Activated CD8-positive, alpha-beta memory T cell treated with anti-CD3 and anti-CD28 coated beads for 36 hours (primary cell): ENCODE measurements around the gene ELF5. TPM values are rescaled to one million over a fixed set of nuclear protein-coding genes. Genes with fewer than 3 reads are reported as not detected.

ENCODE experiments used
- CTCF ChIA-PET: fragments of 350-600 bp; sonication (Branson Sonifier 250); formaldehyde crosslinking; loops from one replicate; lab custom pipeline; 2021; ENCODE audit warnings: antibody characterized with exemption; lab: Charles Lee
- POLR2A ChIA-PET: fragments of 350-600 bp; sonication (Branson Sonifier 250); formaldehyde crosslinking; loops from one replicate; lab custom pipeline; 2021; ENCODE audit warnings: antibody characterized with exemption; lab: Charles Lee
- total RNA-seq, 2 experiments: library from RNA; stranded (reverse); gene quantifications; one replicate each; pipeline ENCODE4 v1.2.3, GENCODE V29; 2021

ELF5 gene
- total RNA-seq, 2 experiments from 2014 or later = not detected

GRCh38 chr11:34466802-34467488, 46.6 kb downstream of the ELF5 start:
- POLR2A ChIA-PET = no interaction called here
- CTCF ChIA-PET = interaction anchor here (2.8 kb wide), 1 partner anchor 293 kb away, joined by 10 read pairs; no protein-coding TSS in a partner anchor

GRCh38 chr11:34464591-34465051, 49.0 kb downstream of the ELF5 start:
- POLR2A ChIA-PET = no interaction called here
- CTCF ChIA-PET = interaction anchor here (0.5 to 1.3 kb wide), 2 partner anchors 11 to 73 kb away, joined by 3 to 5 read pairs; no protein-coding TSS in a partner anchor

- CTCF ChIA-PET = no interaction called here
- POLR2A ChIA-PET = no interaction called here
Measured at GRCh38 chr11:34461215-34461614, 52.4 kb downstream of the ELF5 start.

GRCh38 chr11:34460278-34460677, 53.3 kb downstream of the ELF5 start:
- ChIA-PET CTCF (no interaction called here), POLR2A (no interaction called here)

GRCh38 chr11:34459507-34460162, 54.0 kb downstream of the ELF5 start:
- POLR2A ChIA-PET = no interaction called here
- CTCF ChIA-PET = no interaction called here

GRCh38 chr11:34458525-34458924, 55.1 kb downstream of the ELF5 start:
- POLR2A ChIA-PET = no interaction called here
- CTCF ChIA-PET = interaction anchor here (0.6 kb wide), 1 partner anchor 11 kb away, joined by 3 read pairs; no protein-coding TSS in a partner anchor

- ChIA-PET POLR2A (no interaction called here), CTCF (no interaction called here)
Measured at GRCh38 chr11:34457607-34458006, 56.0 kb downstream of the ELF5 start.

GRCh38 chr11:34454308-34455032, 59.1 kb downstream of the ELF5 start:
- ChIA-PET CTCF (no interaction called here), POLR2A (no interaction called here)

GRCh38 chr11:34451053-34451452, 62.5 kb downstream of the ELF5 start:
- POLR2A ChIA-PET = no interaction called here
- CTCF ChIA-PET = no interaction called here

- POLR2A ChIA-PET = interaction anchor here (0.7 kb wide), 1 partner anchor 674 kb away, joined by 3 read pairs; no protein-coding TSS in a partner anchor
- CTCF ChIA-PET = interaction anchor here (1.2 kb wide), 1 partner anchor 461 kb away, joined by 3 read pairs; no protein-coding TSS in a partner anchor
Measured at GRCh38 chr11:34449013-34449412, 64.6 kb downstream of the ELF5 start.

- ChIA-PET CTCF (interaction anchor here (1.2 kb wide), 1 partner anchor 461 kb away, joined by 3 read pairs; no protein-coding TSS in a partner anchor), POLR2A (interaction anchor here (0.7 kb wide), 1 partner anchor 674 kb away, joined by 3 read pairs; no protein-coding TSS in a partner anchor)
Measured at GRCh38 chr11:34448223-34448994, 65.2 kb downstream of the ELF5 start.

- ChIA-PET POLR2A (no interaction called here), CTCF (interaction anchor here (1.5 kb wide), 1 partner anchor 12 kb away, joined by 3 read pairs; no protein-coding TSS in a partner anchor)
Measured at GRCh38 chr11:34447044-34447443, 66.5 kb downstream of the ELF5 start.

GRCh38 chr11:34446386-34446785, 67.2 kb downstream of the ELF5 start:
- ChIA-PET CTCF (interaction anchor here (1.5 kb wide), 1 partner anchor 13 kb away, joined by 3 read pairs; no protein-coding TSS in a partner anchor), POLR2A (no interaction called here)

- POLR2A ChIA-PET = no interaction called here
- CTCF ChIA-PET = no interaction called here
Measured at GRCh38 chr11:34445956-34446355, 67.6 kb downstream of the ELF5 start.

GRCh38 chr11:34444428-34444827, 69.2 kb downstream of the ELF5 start:
- POLR2A ChIA-PET = no interaction called here
- CTCF ChIA-PET = interaction anchor here (1.4 kb wide), 1 partner anchor 8 kb away, joined by 3 read pairs; no protein-coding TSS in a partner anchor

- POLR2A ChIA-PET = interaction anchor here (0.5 kb wide), 1 partner anchor 47 kb away, joined by 3 read pairs; no protein-coding TSS in a partner anchor
Measured at GRCh38 chr11:34443136-34443535, 70.5 kb downstream of the ELF5 start.

GRCh38 chr11:34441814-34442213, 71.8 kb downstream of the ELF5 start:
- ChIA-PET POLR2A (no interaction called here), CTCF (no interaction called here)

More at GRCh38 chr11:34443136-34443535, 70.5 kb downstream of the ELF5 start:
- CTCF ChIA-PET = interaction anchor here (1.0 to 1.4 kb wide), 2 partner anchors 9 to 10 kb away, joined by 3 read pairs; no protein-coding TSS in a partner anchor

GRCh38 chr11:34439610-34440198, 73.9 kb downstream of the ELF5 start:
- POLR2A ChIA-PET = no interaction called here
- CTCF ChIA-PET = interaction anchor here (1.6 kb wide), 1 partner anchor 266 kb away, joined by 6 read pairs; no protein-coding TSS in a partner anchor
